ENCODE results near the gene CALHM6.
A peak's percentile ranks its signal among the peaks of the same experiment; 100 is the strongest.

The CALHM6 gene

DNA sequence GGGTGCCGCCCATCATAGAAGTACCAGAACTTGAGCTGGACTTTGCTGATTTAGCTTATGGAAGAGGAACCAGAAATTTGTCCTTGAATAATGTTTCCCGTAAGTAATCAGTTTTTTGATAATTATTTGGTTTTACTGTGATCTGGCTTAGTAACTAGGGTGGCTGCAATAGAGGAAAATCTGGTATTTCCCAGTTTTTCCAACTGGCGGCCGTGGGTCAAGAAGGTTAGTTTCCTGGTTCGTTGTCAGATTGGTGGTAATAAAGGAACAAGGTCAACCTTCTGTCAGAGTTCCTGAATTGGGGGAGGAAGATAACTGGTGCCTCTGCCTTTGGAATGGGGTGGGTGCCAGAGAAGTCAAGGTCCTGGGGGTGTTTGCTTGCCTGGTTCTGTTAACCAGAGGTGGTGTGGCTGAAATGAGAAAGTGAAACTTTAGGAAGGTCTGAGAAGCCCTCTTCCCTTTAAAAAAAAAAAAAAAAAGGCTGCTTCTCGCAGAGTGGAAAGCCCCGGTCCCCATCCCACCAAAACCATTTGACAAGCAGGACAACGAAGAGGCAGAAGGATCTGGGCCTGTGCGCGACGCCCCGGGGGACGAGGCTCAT, at the start of gene CALHM6:
Gene CALHM6 (plus strand): TSS at position 45 of the 601 bp plus-strand sequence. CDS start 555 bp downstream, at position 600.
- DNase-seq, result no peak

DNA sequence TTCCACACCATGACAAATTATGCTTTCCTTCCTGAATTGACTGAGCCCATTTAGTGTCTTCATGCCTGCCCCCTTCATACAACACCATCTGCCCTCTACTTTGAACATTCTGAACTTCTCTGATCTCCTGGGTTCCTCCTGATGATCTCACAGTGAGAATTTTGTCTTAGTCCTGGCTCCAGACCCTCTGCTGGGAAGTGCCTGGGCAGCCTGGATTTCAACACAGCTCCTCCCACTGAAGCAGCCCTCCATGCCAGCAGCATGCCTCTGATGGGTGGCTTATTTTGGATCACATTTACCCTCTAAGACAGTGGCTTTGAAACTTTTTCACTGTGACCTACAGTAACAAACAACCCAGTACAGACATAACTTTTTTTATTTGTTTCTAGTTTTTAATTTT, 48.9 kb upstream of the CALHM6 start:
- no peak for DNase-seq

DNA sequence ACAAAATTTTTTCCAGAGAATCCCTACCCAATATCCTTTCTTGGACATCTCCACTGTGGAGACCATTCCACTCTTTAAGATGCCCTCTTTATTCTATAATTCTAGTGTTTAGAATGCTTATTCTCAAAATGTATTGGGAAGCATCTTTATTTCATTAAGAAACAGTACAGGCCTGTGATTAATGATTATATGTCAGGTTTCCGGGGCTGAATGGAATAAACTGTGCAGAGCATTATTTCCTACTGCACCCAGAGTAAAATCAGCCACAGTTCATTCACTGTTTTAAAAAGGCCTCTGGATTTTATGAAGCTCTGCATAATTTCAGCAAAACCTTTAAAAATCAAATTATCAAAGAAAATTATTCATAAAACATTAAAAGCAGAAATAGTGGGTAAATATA, 47.8 kb upstream of the CALHM6 start:
- no peak for DNase-seq

DNA sequence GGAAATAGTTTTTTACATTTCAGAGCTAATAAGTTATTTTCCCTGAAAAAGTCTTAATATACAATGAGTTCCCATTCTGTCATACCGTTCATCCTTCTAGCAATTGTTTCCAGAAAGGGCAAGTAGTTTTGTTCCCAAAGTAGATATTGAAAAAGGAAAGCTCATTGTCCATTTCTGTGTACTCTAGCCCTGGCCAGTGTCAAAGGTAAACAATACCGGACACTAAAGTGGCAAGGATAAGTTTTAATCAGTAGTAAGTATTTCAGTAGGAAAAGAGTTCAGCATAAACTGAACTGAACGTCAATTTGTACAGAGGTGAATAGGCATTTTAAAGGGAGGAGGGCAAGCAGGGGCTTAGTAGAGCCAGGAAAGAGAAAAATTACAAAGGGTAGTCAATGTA, 43.5 kb upstream of the CALHM6 start:
- DNase-seq, result no peak

DNA sequence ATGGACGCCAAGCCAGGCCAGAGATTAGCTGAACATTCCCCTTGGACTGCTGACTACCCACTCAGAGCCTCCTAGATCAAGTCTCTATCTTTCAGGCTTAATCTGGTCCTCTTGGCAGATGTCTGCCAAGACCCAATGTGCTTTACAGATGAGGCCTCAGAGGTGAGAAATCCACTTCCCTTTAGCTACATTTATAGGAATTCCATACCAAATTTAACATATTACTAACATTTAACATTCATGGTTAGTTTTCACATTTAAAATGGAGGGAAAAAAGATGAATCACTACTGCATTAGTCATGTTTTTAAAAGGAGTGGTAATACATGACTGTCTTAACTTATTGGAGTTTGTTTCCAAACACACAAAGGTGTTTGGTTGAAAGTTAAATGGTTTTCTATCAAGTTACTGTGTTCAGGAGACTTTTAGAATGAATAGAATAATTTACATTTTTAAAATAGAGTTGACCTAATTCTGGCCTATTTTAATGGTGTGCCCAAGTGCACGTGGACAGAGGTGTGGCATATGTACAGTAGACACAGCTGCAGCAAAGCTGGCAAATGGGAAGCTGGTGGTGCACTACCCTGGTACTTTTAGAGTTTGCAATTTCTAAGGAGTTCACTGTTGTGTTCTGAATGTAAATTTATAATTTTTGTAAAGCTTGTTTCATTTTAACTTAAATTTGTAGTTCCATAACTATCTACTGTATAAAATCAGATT, 41.9 kb upstream of the CALHM6 start:
- peak; percentile 65 for DNase-seq

DNA sequence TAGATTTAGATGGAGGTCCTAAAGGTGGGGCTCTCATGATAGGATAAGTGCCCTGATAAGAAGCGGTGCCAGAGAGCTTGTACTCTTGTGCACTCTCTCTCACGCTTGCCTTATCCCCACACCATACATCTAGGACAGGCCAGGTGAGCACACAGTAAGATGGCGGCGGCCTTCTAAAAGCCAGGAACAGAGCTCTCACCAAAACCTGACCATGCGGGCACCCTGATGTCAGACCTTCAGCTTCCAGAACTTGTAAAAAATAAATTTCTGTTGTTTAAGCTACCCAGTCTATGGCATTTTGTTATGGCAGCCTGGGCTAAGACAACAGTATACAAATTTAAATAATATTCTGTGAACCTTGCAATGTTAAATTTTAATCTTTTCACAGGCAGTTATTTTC, 40.8 kb upstream of the CALHM6 start:
- no peak for DNase-seq

DNA sequence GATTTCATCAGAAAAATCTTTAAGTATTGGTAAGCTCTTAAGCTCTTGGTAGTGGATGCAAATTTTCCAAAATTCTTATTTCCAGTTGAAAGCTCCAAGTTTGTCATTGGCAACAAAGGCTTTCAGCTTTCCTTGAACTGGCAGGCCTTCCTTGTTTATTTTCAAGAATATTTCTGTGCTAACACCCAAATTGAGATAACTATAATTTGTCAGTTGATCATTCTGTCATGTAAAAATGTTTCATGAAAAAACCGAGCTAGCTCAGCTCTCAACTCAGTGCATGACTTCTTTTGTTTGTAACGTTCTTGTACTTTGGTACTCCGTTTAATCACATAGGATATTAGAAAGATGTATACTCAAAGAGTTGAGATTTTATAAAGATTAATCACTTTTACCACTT, 38.9 kb upstream of the CALHM6 start:
- DNase-seq, result no peak

DNA sequence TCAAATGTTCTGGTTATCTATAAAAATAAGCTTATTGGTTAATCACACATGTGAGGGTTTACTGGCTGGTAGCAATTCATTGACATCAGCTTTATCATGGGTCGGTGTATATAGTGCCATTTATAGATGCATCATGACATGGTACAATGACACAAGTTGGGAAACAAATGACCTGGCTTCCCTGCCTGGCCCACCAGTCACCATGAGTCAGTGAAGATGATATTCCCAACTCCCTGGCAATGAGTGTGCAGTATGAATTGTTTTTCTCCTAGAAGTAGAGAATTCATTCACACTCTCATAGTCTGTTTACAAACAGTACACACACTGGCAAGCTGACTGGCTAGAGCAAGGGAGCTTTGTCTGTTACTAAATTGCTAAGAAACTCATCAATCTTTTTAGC, 37.2 kb upstream of the CALHM6 start:
- peak; percentile 66 for DNase-seq

DNA sequence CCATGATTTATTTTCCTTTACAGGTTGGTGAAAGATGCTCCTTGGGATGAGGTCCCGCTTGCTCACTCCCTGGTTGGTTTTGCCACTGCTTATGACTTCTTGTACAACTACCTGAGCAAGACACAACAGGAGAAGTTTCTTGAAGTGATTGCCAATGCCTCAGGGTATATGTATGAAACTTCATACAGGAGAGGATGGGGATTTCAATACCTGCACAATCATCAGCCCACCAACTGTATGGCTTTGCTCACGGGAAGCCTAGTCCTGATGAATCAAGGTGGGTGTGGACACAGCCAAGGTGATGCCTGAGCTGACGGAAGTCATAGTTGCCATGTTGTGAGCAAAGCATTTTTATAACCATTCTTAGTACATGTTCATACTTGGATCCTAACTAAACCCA, 34.6 kb upstream of the CALHM6 start:
- DNase-seq, result no peak

DNA sequence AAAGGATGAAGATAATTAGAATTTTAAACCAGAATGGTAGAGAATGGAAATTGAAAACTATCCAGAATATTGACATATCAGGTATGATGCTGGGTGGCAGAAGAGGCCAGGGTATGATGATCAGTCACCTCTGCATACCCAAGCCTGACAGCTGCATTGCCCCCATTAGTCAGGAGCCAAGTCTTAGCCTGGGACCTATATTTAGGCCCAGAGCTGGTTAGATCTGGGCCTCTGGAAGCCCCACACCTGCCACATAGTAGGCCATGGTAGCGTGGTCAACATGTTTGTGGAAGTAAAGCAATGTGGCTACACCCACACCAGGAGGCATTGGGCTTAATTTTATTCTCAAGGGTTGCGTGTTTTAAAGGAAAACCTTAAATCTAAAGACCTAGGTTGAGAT, 32.1 kb upstream of the CALHM6 start:
- DNase-seq, result no peak

DNA sequence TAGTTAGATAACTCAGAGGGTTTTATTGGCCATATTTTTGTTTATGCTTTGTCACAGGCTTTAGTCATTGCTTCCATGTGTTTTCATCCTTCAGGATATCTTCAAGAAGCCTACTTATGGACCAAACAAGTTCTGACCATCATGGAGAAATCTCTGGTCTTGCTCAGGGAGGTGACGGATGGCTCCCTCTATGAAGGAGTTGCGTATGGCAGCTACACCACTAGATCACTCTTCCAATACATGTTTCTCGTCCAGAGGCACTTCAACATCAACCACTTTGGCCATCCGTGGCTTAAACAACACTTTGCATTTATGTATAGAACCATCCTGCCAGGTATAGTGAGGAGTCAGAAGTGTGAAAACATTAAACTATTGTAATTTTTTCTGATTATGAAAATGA, 30.3 kb upstream of the CALHM6 start:
- DNase-seq, result no peak

DNA sequence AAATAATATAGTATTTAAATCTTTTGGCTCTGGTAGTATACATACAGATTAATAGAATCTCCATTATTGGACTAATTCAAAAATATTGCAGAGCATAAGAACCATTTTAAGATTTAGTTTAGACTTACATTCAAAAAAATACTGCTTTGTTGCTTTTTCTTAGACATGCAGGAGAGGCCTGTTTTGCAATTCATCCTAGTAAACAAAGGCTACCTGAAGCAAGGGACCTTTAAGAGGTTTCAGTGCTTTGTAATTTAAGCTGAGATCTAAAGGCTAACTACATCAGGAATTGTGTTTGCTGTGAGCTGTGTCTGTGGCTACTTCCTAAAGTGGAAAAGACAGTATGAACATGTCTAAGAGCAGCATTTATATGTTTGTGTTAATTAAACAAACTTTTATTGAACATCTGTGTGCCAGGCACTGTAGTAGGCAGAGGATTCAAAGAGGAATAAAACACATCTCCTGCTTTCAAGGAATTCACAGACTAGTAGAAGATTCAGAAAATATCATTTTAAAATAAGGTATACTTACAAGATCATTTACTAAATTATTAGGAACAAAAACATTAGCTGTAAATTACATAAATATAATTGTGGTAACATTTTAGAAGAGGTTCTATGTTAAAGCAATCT, 29.1 kb upstream of the CALHM6 start:
- DNase-seq, result no peak

DNA sequence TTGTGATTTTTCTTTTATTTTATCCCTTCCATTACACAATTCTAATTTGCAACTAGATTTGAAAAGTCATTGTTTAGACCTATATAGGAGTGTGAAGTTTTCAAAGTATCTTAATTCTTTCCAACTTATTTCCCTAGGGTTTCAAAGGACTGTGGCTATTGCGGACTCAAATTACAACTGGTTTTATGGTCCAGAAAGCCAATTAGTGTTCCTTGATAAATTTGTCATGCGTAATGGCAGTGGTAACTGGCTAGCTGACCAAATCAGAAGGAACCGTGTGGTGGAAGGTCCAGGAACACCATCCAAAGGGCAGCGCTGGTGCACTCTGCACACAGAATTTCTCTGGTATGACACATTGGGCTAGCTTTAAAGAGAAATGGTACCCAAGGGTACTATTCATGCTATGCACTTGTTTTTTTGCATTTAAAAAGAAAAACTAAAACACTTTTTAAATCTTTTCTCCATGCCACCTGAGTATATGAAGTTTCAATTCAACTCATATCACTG, 27.9 kb upstream of the CALHM6 start:
- no peak for DNase-seq

DNA sequence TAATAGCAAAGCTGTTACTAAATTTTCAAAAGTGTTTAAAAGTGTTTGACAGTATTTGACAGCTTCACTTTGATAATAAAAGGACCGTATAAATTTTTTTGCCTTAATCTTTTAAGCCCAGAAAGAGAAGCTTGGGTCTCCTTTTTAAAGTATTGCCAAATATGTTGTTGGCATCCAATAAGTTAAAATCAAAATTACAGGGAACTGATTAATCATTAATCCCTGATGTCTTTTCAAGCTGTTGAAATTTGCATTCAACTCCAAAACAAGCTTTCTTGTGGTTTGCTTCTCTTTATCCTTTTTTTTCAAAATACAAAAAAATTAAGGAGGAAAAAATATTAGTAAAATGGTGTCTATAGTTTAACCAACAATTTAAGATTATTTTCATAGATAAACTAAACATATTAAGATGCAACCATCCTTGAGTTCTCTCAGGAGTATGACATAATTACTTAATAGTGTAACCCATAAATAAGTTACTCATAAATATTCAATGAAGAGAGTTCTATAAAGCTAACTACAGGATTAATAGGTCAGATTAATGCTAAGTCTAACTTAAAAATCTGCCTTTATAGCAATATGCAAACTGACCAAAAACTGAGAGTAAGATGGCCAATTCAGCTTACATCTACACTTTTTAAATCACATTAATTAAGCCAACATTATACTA, 27.0 kb upstream of the CALHM6 start:
- DNase-seq, result no peak

DNA sequence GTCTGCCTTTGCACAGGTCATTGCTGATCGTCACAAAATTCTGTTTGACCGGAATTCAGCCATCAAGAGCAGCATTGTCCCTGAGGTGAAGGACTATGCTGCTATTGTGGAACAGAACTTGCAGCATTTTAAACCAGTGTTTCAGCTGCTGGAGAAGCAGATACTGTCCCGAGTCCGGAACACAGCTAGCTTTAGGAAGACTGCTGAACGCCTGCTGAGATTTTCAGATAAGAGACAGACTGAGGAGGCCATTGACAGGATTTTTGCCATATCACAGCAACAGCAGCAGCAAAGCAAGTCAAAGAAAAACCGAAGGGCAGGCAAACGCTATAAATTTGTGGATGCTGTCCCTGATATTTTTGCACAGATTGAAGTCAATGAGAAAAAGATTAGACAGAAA, 24.6 kb upstream of the CALHM6 start:
- no peak for DNase-seq

DNA sequence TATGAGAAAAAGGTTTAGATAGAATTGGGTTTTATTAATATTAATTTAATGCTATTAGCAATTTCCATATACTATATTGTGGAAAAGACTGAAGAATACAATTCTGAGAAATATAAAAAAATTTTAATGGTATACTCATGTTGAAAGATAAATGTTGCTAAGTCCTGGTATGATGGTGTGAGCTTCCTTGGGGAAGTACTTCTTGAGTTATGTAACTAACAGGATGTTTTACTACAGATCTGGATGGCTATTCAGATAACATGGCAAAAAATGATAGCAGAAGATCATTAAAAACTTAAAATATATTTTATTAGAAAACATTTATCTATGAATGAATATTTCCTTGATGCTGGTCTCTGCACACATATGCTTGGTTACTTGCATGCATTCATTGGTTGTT, 23.5 kb upstream of the CALHM6 start:
- no peak for DNase-seq

DNA sequence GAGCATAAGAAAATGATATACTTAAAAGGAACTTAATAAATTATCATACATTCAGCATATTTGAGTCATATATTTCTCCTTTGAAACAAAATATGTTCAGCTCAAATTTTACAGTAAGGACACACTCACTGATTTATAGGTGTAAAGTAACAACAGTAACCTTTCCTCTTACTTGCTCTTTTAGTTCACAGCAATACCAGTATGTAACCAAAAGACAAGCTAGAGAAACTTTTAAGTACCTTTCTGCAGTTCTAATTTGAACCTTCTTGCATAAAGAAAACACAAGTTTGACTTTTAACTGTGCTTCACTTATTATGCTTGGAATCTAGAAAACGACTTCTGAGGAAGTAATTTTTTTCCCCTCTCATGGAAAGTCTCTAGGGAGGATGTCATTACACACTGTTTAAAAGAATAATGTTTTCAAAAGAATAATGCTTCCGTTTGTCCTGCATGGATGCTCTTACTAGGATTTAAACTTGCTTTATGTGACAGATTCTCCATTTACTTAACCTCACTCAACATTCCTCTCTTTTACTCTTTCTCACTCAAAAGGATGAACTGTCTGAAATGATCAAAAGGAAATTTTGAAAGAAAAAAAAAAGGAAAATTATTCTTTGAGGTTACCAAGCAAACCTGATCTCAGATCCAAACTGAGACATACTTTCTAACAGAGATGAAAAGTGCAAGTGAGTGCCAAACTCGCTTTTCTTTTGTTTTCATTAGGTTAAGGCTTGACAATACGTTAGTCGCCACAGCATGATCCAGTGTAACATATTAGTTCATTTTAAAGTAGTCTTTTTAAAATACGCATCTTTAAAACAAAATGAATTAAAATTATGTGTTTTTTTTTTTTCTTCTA, 22.4 kb upstream of the CALHM6 start:
- DNase-seq, result peak; percentile 42

DNA sequence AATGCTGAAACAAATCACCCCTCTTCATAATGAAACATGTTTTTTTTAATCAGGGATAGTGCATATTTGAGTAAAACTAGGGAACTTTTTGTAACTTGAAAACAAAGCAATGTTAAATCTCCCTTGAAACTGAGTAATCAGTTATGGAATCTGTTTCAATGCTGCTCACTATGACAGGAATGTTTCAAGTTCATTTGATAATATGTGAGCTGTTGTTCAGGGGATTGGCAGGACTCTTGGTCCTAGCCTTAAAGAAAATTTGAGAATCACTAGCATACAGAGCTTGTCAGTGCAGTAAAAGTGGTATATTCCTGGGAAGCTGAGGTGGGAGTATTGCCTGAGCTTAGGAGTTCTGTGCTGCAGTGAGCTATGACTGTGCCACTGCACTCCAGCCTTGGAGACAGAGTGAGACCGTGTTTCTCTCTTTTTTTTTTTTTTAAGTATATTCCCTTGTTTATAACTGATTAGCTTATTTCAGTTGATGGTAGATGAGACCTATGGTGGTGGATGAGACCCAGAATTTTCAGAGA, 21.6 kb upstream of the CALHM6 start:
- peak; percentile 75 for DNase-seq

DNA sequence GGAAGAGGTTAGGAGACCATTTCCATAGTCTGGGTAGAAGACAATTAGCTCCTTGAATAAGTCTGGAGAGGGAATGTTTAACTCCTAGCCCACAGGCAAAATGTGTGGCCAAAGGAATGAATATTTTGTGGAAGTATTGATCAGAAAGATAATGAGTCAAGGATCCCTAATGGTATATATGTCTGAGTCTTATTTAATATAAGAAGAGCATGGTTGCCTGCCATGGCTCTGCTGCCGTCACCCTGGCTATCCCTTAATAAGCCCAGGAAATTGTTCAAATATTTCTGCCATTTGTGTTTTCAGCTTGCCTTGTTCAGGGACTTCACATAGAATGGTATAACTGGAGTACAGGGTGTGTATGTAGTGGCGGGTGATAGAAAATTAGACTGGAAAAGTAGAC, 18.1 kb upstream of the CALHM6 start:
- DNase-seq, result no peak

DNA sequence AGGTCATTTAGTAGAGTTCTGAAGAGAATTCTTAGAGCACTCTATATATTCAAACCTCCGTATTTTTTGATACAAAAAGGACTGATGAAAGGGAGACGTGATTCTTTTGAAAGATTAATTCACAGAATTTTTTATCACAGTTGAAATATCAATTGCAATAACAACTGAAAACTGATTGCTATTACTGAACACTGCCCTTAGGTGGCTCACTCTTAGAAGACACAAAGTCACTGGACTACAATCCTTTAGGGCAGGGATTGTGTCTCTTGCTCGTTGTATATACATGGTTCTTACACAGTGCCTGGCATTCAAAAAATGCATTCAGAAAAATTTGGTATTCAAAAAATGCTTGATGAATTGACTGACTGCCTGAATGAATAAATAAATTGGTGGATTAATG, 17.1 kb upstream of the CALHM6 start:
- DNase-seq, result peak; percentile 57

DNA sequence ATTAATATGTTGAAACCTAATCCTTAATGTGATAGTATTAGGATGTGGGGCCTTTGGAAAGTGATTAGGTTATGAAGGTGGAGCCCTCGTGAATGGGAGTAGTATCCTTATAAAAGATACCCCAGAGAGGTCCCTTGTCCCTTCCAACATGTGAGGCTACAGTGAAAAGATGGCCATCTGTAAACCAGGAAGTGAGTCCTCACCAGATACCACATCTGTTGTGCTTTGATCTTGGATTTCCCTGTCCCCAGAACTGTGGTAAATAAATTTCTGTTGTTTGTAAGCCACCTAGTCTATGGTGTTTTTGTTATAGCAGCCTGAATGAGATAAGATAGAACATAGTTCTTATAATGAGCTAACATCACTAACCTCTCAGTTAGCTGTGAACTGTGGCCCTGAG, 16.6 kb upstream of the CALHM6 start:
- no peak for DNase-seq

DNA sequence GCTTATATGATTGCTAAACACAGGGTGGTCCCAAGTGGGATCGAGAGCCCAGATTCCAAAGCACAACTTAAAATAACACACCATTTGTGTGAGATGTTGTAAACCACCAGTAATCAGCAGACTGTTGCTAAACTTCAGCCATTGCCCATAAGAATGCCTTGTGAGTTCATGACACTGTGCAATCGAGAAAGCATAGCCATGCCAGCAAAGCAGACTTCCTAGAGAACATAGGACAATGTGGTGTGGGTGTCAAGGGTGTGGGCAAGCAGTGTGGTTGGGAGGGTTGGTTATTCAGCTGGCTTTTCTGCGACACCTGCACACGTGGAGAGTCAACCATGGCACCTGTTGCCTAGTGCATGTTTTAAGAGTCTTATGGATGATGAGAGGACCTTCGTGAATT, 16.1 kb upstream of the CALHM6 start:
- DNase-seq, result no peak

DNA sequence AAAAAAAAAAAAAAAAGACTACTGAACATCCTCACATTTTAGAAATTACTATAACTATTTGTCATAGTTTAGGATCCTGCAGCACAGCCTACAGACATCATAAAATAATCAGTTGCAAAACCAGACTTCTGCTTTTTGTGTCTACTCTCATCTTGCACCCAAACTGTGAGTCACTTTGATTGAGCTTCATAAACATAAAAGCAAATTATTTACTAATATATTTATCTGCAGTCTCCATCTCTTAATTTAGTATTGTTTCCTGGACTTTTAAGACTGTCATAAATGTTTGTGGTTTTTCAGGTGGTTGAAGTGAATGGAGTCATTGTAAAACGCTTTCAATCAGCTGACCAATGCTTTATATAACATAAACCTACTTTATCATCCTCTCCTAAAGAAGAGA, 14.8 kb upstream of the CALHM6 start:
- peak; percentile 50 for DNase-seq
